Activated CD8-positive, alpha-beta memory T cell treated with anti-CD3 and anti-CD28 coated beads for 48 hours (primary cell): ENCODE data around the gene SPSB3.
A peak's percentile ranks its signal among the peaks of the same experiment; 100 is the strongest.

ENCODE experiments used
- DNase-seq, 3 experiments: peaks; one replicate each; pipeline ENCODE4 v3.0.0-alpha.2; 2020; ENCODE audit warnings: low read depth in 2 of 3, low spot score in 2 of 3

SPSB3 gene

GRCh38 chr16:1782408-1783264 lies at the start of gene SPSB3, which contains the start of gene NUBP2:
SPSB3 (minus strand) TSS chr16:1782571; CDS start chr16:1781483, 1,088 bp downstream.
NUBP2 (plus strand) TSS chr16:1782960; CDS start chr16:1783021, 61 bp downstream.
- DNase-seq: peak; percentile 83 to 97 (median 95)

DNA sequence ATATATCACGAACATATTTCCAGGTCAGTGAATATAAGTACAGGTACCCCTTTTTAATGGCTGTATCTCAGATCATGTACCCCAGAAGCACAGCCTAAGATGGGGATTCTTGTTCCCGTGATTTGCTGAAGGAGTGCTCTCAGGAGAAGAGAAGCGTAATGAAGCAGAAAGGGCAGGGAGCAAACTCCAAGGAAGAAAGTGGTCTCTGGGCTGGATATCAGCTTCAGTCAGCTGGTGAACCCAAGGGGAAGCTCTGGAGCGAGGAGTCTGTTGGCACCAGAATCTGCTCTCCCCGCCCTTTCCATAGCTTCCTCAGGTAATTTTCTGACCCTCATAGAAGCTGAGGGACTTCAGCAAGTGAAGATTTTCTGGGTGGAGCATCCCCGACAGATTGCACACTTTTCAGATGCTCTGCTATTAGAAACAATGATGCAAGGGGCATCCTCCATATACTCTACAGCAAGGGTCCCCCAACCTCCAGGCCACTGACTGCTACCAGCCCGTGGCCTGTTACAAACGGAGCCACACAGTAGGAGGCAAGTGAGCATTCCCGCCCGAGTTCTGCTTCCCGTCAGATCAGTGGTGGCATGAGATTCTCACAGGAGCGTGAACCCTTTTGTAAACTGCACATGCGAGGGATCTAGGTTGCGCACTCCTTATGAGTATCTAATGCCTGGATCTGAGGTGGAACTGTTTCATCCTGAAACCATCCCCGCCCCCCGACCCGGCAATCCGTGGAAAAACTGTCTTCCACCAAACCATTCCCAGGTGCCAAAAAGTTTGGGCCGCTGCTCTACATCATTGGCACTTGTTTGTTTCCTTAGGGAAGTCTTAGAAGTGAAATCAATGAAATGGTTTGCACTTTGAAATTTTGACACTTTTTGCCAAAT lies 49.1 kb upstream of the SPSB3 start:
- no peak for DNase-seq

DNA sequence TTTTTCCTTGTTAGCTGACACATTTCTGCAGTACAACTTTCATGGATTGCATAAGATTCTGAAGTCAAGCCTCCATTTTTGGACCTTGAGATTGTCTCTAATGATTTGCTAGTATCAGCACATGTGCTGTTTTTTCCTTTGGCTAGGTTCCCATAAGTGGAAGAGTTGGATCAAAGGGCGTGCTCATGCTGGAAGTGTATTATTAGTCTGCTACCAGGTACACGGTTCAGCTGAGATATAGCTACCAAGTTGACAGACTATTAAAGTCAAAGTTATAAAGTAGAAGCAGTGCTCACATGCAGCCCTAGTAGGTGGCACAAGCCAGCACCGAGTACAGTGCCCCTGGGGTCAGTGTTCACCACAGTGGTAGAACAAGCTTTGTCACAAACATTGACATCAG lies 47.8 kb upstream of the SPSB3 start:
- no peak for DNase-seq

- no peak for DNase-seq
These were observed 46.5 kb upstream of the SPSB3 start for GRCh38 chr16:1828645-1829410.

- DNase-seq: peak; percentile 80 to 90 (median 84)
These were observed 44.6 kb upstream of the SPSB3 start, which contains the start of the genes FAHD1 and HAGH for GRCh38 chr16:1826691-1827573. FAHD1 (plus strand) TSS chr16:1827206; CDS start chr16:1827239, 33 bp downstream. HAGH (minus strand) TSS chr16:1826825; CDS start chr16:1826787, 38 bp downstream.

GRCh38 chr16:1825864-1826690 lies 43.7 kb upstream of the SPSB3 start:
- peak in 2 of 3 experiments; percentile 38 to 59 for DNase-seq

DNA sequence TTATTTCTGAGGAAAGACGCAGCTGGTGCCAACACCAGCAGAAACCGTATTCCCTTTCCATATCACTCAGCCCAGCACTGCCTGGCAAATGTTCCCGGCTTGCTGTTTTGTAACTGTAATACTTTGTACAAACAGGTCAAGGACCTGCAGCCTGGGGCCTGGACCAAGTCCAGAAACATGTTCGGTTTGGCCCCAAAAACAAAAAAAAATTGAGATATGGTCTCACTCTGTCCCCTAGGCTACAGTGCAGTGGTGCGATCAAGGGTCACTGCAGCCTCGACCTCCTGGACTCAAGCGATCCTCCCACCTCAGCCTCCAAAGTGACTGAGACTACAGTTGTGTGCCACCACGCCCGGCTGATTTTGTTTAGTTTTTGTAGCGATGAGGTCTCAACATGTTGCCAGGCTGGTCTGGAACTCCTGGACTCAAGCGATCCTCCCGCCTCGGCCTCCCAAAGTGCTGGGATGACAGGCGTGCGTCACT lies 43.1 kb upstream of the SPSB3 start:
- no peak for DNase-seq

DNA sequence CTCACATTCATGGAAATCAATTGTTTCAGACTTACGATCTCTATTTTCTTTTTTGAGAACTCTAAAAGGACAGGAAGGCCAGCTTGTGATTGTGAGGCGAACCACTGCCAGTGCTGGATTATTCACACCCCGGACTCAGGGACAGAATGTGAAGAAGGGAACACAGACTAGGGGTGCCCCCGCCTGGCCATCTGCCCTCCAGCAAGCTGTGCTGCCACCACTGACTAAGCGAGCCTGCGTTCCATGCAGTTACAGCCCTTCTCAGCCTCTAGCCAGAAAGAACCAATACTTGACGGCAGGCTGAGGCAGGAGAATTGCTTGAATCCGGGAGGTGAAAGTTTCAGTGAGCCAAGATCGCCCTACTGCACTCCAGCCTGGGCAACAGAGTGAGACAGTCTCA lies 41.5 kb upstream of the SPSB3 start:
- no peak for DNase-seq

DNA sequence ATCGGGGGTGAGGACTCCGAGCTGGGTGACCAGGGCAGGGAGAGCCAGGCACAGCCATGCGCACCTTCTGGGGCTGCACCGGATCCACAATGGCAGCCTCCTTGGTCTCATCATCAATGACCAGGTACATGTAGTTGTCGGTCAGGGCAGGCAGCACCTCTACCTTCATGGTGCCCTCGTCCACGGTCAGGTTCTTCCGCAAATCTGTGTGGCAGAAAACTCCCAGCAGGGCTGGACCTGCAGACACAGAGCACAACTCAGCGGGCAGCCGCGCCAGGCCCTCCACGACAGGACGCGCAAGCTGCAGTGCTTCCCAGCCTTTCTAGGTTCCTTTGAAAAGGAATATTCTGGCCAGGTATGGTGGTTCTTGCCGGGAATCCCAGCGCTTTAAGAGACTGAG lies 40.4 kb upstream of the SPSB3 start:
- no peak for DNase-seq

DNA sequence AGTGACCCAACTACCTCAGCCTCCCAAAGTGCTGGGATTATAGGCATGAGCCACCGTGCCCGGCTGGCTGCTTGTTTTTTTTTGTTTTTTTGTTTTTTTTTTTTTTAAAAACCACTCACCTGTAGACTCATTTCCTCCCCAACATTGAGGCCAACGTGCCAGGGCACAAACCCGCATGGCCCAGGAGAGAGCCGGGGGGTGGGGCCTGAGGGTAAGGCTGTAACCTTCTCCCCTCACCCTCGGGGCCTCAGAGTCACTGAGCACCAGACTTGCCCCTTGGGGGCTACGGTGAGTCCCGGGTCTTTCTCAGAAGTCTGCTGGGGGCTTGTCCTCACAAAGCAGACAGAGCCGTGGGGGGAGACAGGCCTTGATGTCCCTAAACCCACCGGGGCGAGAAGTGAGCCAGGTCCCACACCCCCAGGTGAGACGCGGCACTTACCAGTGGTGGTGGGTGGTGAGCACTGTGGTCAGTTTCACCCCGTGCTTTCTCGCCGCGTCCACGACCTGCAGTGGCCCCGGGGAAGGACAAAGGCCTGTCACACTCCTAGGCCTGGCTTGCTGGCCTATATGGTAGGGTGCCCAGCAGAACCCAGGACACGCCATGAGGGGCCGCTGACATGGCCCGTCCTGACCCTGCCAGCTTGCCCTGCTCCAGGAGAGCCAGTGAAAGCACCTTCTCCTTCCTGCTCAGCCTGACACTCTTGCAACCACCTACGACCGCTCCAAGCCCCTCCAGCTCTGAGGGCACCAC lies 39.7 kb upstream of the SPSB3 start:
- DNase-seq: no peak

DNA sequence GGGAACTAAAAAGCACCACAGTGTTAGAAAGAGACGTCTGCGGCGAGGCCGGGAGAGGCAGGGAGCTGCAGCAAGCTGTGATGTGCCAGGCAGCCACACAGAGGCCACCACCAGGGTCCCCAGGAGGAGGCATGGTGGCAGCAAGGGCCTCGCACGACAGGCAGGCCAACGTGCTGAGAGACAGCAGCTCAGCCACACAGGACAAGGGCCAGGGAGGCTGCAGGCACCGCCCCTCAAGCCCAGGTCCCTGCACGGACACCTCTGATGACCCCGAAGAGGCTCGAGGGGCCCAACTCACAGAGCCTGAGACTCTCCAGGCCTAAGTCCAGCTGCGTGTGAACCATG lies 38.5 kb upstream of the SPSB3 start:
- DNase-seq: no peak

- DNase-seq: no peak
These were observed 38.0 kb upstream of the SPSB3 start for GRCh38 chr16:1820096-1820945.

DNA sequence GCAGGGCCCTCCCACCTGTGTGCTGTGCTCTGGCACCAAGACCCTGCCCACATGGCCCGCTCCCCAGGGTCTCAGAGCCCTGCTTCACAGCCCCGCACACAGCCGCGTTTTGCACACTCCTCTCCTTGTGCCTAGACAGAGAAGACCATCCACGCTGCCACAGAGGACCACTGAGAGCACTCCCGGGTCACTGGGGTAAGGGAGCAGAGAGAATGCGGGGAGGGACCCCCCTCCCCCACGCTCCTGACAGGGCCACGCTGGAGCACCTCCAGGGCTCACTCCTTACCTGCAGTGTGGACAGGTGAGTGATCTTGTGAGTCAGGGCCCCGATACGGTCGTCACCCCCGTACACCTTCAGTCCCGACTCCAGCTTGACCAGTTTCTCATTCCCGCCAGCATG lies 37.2 kb upstream of the SPSB3 start:
- DNase-seq: no peak

GRCh38 chr16:1818873-1819525 lies 36.6 kb upstream of the SPSB3 start:
- no peak for DNase-seq

- no peak for DNase-seq
These were observed 36.0 kb upstream of the SPSB3 start for GRCh38 chr16:1818204-1818872.

GRCh38 chr16:1817716-1818115 lies 35.3 kb upstream of the SPSB3 start:
- DNase-seq: no peak

DNA sequence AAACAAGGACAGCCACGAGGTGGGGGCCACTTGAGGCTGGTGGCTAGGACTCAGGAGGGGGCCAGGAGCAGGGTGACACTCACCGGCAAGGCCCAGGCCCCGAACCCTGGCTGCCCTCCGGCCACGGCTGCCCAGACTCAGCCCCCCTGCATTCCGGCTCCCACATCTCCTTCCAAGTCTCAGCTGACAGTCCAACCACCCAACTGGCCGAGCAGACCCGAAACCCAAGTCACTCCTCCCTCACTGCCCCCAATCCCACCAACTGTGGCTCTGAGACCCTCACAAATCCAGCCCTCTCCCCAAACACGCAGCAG lies 34.9 kb upstream of the SPSB3 start:
- no peak for DNase-seq
